K562 (cell line): Measurements from ENCODE around the gene MGRN1. TPM values are rescaled to one million over a fixed set of nuclear protein-coding genes. Genes with fewer than 3 reads are reported as not detected.
A peak's percentile ranks its signal among the peaks of the same experiment; 100 is the strongest.

Source experiments
- CCAR2 ChIP-seq: fragments of 200-400 bp; formaldehyde crosslinking; IDR thresholded peaks from 2 replicates; pipeline ENCODE4 v1.6.1; 2017; ENCODE audit warnings: mild to moderate bottlenecking, low read depth, low read length
- EHMT2 ChIP-seq: fragments of 450-650 bp; IDR thresholded peaks from 2 replicates; pipeline ENCODE4 v1.6.1; 2018; ENCODE audit warnings: antibody characterized with exemption
- ELF1 ChIP-seq: fragments of 200-800 bp; sonication (Bioruptor generic); IDR thresholded peaks from 2 replicates; pipeline ENCODE4 v1.6.1; 2016; ENCODE audit warnings: missing genetic modification characterization, missing compliant biosample characterization
- ELK1 ChIP-seq: sonication (generic); formaldehyde crosslinking; IDR thresholded peaks from 2 replicates; pipeline ENCODE4 v1.8.1; 2022; ENCODE audit warnings: missing genetic modification reagents
- GTF3C2 ChIP-seq: IDR thresholded peaks from 3 replicates; pipeline ENCODE4 v1.6.1; 2011; ENCODE audit warnings: borderline replicate concordance, mild to moderate bottlenecking, moderate library complexity; ENCODE audit not compliant: insufficient read length; ENCODE audit errors: extremely low read depth
- HEY1 ChIP-seq: fragments of 250-450 bp; sonication (Bioruptor Pico); IDR thresholded peaks from 2 replicates; pipeline ENCODE4 v1.5.0; 2020; ENCODE audit warnings: mild to moderate bottlenecking, moderate library complexity, borderline replicate concordance
- MLLT1 ChIP-seq, 2 experiments: fragments of 450-650 bp; IDR thresholded peaks; 2 replicates each; pipeline ENCODE4 v1.6.1; 2016
- MNT ChIP-seq, 2 experiments: fragments of 450-650 bp; conservative IDR thresholded peaks; 2 replicates each; pipeline ENCODE4 v1.6.1; 2017; ENCODE audit warnings: mild to moderate bottlenecking in 2 of 2, moderate library complexity in 2 of 2
- NR3C1 ChIP-seq: sonication (generic); formaldehyde crosslinking; IDR thresholded peaks from 2 replicates; pipeline ENCODE4 v1.8.1; 2022; ENCODE audit warnings: missing genetic modification reagents
- POLR2H ChIP-seq: IDR thresholded peaks from 2 replicates; pipeline ENCODE4 v1.6.1; 2016; ENCODE audit warnings: missing genetic modification characterization, low read depth, mild to moderate bottlenecking, control low read depth, missing compliant biosample characterization, moderate library complexity
- RBM17 ChIP-seq: fragments of 200-400 bp; formaldehyde crosslinking; IDR thresholded peaks from 2 replicates; pipeline ENCODE4 v1.6.1; 2017; ENCODE audit warnings: low read depth, mild to moderate bottlenecking, low read length, borderline replicate concordance
- RBM25 ChIP-seq: fragments of 200-400 bp; formaldehyde crosslinking; IDR thresholded peaks from 2 replicates; pipeline ENCODE4 v1.6.1; 2018; ENCODE audit warnings: low read length, low read depth, moderate library complexity; ENCODE audit not compliant: severe bottlenecking
- SMAD2 ChIP-seq: fragments of 150-350 bp; IDR thresholded peaks from 2 replicates; pipeline ENCODE4 v1.6.1; 2014; ENCODE audit warnings: low read depth, mild to moderate bottlenecking, low read length
- SMARCC2 ChIP-seq: fragments of 450-650 bp; IDR thresholded peaks from 2 replicates; pipeline ENCODE4 v1.6.1; 2017; ENCODE audit warnings: antibody characterized with exemption, moderate library complexity, mild to moderate bottlenecking, low read depth
- ZEB2 ChIP-seq: fragments of 450-650 bp; IDR thresholded peaks from 2 replicates; pipeline ENCODE4 v1.6.1; 2016
- ZNF239 ChIP-seq: fragments of 250-450 bp; sonication (Bioruptor Pico); IDR thresholded peaks from 2 replicates; pipeline ENCODE4 v1.4.0; 2020; ENCODE audit warnings: mild to moderate bottlenecking
- ZNF280B ChIP-seq: fragments of 250-450 bp; sonication (Bioruptor Pico); IDR thresholded peaks from 2 replicates; pipeline ENCODE4 v1.5.1; 2021; ENCODE audit warnings: mild to moderate bottlenecking
- ZNF644 ChIP-seq: fragments of 200-800 bp; sonication (Bioruptor generic); IDR thresholded peaks from 2 replicates; pipeline ENCODE4 v1.6.1; 2016; ENCODE audit warnings: low read depth, missing genetic modification characterization, missing compliant biosample characterization
- ZNF699 ChIP-seq: fragments of 250-450 bp; sonication (Bioruptor Pico); IDR thresholded peaks from 2 replicates; pipeline ENCODE4 v1.8.0; 2021; ENCODE audit warnings: mild to moderate bottlenecking, moderate library complexity; ENCODE audit not compliant: insufficient replicate concordance
- polyA plus RNA-seq, 8 experiments: library from polyadenylated mRNA; depleted of rRNA in 4 of 8; stranded (reverse) in 5 of 8; unstranded in 3 of 8; fragments of >200 nt; fragmentation: Nextera tagmentation in 2 of 8; fragmentation: Illumina TruSeq in 1 of 8; extraction: Ambion mirVana in 2 of 8; extraction: Trizol in 1 of 8; gene quantifications; 2 replicates each; pipeline versions ENCODE4 v1.2.1 to v1.2.3, GENCODE V29; 2011 to 2014; ENCODE audit warnings: inconsistent platforms in 1 of 8, missing spikeins in 1 of 8
- total RNA-seq, 7 experiments: library from RNA; depleted of rRNA in 6 of 7; stranded (reverse); fragments of >200 nt in 6 of 7; fragmentation: Illumina TruSeq in 2 of 7; extraction: Trizol in 2 of 7; gene quantifications; 2 replicates each; pipeline versions ENCODE4 v1.2.1 to v1.2.3, GENCODE V29; 2011 to 2021; ENCODE audit warnings: low replicate concordance in 1 of 7

The MGRN1 gene
- total and polyA plus RNA-seq, 9 of the 15 experiments (the other 6 are each of a cell fraction or from before 2014, with no cell fraction given), result 0.15 to 37.9 (median 6.0) TPM

- TF ChIP-seq ZEB2 (no peak), RBM25 (peak; percentile 41), POLR2H (tag) (no peak), NR3C1 (CRISPR knock-in tag) (no peak), ZNF699 (CRISPR knock-in tag) (no peak), GTF3C2 (no peak), ZNF280B (no peak), CCAR2 (no peak), SMARCC2 (no peak), MNT (conservative IDR thresholded peaks at IDR 0.05) (no peak), SMAD2 (no peak), EHMT2 (no peak), ZNF644 (no peak), HEY1 (CRISPR knock-in tag) (no peak), RBM17 (no peak), ELF1 (tag) (peak; percentile 76), ELK1 (CRISPR knock-in tag) (no peak), MLLT1 (IDR thresholded peaks at IDR 0.05) (no peak), ZNF239 (no peak)
Measured at GRCh38 chr16:4734063-4734729, 109.6 kb downstream of the MGRN1 start, which contains the start of the genes ANKS3 and DNAAF8 (continued).
